DMS114 treated with DMSO at 0.1 percent for 48 hours (cell line): ENCODE data around the gene HLF.

Experiments used
- DNase-seq: peaks from one replicate; lab custom pipeline; 2025; ENCODE audit not compliant: unreplicated experiment; lab: John Stamatoyannopoulos, UW

HLF gene

GRCh38 chr17:55274355-55275255 lies 9.8 kb downstream of the HLF start:
- no peak for DNase-seq

DNA sequence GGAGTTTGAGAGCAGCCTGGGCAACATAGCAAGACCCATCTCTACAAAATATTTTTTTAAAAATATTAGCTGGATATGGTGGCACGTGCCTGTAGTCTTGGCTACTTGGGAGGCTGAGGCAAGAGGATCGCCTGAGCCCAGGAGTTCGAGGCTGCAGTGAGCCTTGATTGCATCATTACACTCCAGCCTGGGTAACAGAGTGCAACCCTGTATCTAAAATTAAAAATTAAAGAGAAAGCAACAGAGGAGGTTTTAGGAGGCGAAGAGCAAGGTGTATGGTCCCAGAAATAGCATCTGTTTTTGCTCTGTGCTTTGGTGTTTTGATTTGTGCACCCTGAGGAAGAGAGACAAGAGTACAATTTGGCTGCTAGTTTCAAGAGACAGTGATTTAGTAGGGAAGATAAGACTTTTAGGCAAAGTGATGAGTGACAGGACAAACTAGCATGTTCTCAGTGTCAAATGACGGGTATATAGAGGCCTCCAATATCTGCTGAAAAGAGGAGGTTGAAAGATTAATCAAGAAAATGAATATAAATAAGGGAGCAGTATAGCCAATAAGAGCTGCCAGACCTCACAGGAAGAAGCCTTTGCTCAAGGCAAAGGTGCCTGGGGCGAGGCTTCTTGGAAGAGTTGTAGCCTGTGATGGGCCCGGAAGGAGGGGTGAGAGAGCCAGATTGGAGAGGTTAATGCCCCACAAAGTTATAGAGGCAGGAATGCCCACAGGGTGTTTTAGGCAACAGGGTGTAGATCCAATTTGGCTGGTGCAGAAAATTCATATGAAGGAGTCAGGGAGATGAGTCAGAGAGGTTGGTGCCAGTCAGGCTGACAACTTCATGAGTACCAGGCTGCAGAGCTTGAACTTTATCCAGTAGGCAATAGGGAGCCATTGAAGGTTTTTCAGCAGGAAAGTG lies 11.4 kb downstream of the HLF start:
- DNase-seq = no peak

GRCh38 chr17:55278173-55278961 lies 13.6 kb downstream of the HLF start:
- DNase-seq = no peak

GRCh38 chr17:55279203-55279602 lies 14.4 kb downstream of the HLF start:
- no peak for DNase-seq

DNA sequence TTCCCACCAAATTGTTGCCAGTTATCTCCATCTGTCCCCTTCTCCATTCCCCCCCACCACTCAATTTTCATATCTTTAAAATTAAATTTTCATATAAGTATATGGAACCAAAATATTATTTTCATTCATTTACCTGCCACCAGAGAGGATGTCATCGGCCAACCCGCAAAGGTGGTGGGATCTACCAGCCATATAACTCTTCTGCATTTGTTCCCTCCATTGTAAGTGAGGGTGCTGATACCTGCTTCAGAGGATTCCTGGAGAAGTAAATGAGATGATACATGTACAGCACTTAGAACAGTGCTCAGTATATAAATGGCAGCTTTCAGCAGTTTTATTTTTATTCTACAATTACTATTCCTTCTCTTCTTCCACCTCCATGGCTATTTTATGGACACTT lies 15.0 kb downstream of the HLF start:
- DNase-seq = no peak

DNA sequence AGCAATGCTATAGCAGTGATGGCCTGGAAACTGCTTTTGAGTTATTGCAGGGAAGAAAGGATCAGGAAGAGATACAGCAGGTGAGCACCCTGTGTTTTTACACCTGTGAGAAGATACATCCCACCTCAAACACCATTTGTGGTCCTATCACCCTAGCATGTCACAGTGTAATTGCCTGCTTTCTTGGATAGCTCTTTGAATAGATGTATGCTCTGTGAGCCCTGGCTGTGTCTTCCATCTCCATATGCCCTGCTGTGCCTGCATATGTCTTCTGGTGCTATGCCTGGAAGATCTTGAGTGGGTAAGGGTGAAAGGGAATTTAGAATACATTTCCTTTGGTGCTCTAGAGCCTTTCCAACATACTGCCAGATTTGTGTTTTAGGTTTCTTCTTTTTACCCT lies 15.5 kb downstream of the HLF start:
- DNase-seq = no peak

DNA sequence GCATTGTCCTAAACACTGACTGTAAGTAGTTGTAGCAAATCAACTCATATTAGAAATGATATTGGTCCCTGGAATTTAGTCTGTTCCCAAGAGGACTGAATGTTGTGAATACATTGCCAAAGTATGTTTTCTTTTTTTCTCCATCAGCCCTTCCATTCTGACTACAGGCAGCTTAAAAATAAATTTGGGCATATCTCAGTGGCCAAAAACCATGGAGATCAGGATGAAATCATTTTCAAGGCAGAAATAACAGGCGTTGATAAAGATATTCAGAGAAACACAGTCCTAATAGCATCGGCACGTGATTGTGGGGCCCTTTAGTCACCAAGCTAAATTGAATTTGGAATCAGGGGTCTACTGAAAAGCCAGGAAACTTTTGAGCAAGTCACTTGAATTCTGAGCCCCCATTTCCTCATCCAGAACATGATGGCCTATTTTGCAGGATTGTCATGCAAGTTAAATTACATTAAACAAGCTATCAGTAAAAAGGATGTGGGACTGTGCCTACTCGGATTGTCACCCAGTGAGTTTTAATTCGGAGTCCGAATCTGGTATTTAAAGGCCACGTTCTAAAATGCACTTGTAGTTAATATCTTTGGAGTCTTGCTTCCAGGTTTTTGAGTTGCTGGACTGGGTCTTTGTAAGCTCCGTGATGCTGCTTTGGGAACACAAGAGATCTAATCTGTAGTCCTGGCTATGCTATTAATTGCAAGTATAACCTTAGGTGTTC lies 17.1 kb downstream of the HLF start:
- no peak for DNase-seq

- no peak for DNase-seq
Observed at GRCh38 chr17:55282379-55282702, 17.6 kb downstream of the HLF start.

DNA sequence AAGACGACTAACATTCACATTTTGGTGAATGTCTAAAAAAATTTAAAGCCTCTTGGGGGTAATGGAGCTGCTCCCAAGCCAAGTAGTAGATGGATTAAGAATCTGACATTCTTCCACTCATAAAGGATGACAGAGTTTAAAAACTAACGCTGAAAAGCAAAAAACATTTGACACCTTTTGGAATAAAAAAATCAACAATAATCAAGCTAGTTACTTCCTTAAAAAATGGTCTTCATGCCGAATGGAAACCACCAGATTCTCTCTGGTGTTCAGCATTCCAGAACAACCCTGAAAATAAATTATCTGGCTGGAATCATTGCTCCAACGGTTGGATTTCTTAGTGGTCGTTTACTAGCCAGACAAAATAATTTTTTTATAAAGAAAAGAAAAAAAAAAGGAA lies 18.0 kb downstream of the HLF start:
- DNase-seq = no peak

DNA sequence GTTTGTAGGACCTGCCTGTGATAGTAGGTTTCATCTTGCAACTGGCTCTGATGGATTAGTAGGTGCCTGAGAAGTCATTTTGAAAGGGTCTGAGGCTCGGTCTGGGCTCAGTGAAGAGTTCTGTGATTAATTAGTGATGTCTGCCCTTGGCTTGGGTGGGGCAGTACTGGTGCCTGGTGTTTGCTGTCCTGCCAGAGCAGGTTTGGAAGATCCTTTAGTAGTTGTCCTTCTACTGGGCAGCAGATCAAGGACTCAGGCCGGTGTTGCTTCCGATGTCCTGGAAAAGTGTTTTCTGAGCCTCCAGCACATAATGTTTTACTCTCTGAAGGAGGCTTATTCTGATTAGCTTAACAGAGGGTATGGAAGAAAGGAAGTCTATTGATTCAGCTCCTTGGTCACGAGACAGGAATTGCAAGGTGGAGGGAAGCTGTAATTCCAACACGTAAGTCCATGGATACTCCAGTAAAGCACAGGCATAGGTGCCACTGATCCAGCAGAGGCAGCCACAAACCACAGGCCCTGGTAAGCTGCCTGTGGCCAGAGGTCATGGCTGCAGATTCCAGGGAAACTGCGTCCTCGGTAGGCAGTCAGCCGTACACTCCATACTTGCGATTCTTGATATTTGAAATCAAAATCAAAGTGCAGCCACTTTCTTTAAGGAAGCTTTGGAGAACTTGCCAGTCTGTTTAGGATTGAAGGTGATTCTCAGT lies 18.7 kb downstream of the HLF start:
- no peak for DNase-seq

GRCh38 chr17:55284001-55284884 lies 19.5 kb downstream of the HLF start:
- no peak for DNase-seq

DNA sequence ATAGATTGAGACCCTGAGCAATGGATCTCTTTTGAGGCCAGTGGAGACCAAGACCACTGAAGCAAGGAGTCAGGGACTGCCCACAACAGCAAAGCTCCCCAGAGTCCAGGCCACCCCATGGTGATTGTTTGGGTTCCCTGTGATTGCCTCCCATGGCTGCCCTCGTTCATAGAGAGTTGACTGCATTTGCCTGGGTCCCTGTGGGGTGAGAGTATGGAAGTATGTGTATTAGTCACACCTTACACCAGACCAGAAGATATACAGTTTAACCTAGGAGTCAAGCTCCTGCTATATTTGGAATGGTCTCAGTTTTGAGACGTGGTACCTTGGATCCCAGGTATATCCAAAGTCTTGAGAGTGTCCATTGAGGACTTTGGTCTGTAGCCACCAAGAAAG lies 20.2 kb downstream of the HLF start:
- DNase-seq = no peak

GRCh38 chr17:55285340-55286301 lies 20.9 kb downstream of the HLF start:
- no peak for DNase-seq

GRCh38 chr17:55286681-55287589 lies 22.2 kb downstream of the HLF start:
- DNase-seq = no peak

- no peak for DNase-seq
Observed at GRCh38 chr17:55288356-55289105, 23.8 kb downstream of the HLF start.

DNA sequence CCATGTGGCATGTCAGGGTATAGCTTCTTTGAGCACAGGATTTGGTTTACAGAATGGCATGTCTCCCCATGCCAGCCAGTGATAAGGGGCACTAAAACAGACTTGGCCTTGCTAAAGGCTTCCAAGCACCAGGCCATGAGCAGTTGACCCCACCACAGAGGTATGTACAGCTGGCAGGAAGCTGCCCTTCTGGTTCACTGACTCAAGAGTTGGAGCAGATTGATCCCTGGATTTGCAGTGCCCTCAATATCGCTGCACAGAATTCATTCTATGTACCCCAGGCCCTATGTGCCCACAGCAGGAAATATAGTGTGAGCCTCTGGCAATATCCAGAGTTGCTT lies 24.3 kb downstream of the HLF start:
- no peak for DNase-seq
